A673 (cell line): Measurements from ENCODE around the gene PCDHA6.

Experiments used
- CTCF ChIP-seq: fragments of 300-800, 200-600 bp; sonication (generic); conservative IDR thresholded peaks from 2 replicates; pipeline ENCODE4 v1.5.1; 2017; ENCODE audit warnings: low read depth, mild to moderate bottlenecking, antibody characterized with exemption, low read length, moderate library complexity, mixed read lengths
- EZH2 ChIP-seq: fragments of 200-600 bp; sonication (generic); IDR thresholded peaks from 2 replicates; pipeline ENCODE4 v1.6.1; 2017; ENCODE audit warnings: borderline replicate concordance, low read depth, mild to moderate bottlenecking, mixed read lengths, antibody characterized with exemption, low read length; ENCODE audit not compliant: poor library complexity, severe bottlenecking

GRCh38 chr5:140877262-140877581 is 49.5 kb downstream of the PCDHA6 start:
- TF ChIP-seq CTCF (no peak), EZH2 (no peak)
